Middle frontal gyrus (tissue), 1 donor: ENCODE measurements around the gene CNGA3.
"Not testable (repeated sequence)": the region's sequence is repeated elsewhere in the genome, so short reads cannot be mapped to it uniquely, and the experiment has no call there.

Source experiments
- DNase-seq: peaks from one replicate; pipeline ENCODE4 v3.0.0-alpha.2; 2015; ENCODE audit warnings: low spot score; ENCODE audit errors: extremely low spot score

The CNGA3 gene

GRCh38 chr2:98346311-98347236 is at the start of gene CNGA3:
CNGA3 (plus strand) TSS chr2:98346456; CDS start chr2:98369976, 23,520 bp downstream.
- DNase-seq = no peak

DNA sequence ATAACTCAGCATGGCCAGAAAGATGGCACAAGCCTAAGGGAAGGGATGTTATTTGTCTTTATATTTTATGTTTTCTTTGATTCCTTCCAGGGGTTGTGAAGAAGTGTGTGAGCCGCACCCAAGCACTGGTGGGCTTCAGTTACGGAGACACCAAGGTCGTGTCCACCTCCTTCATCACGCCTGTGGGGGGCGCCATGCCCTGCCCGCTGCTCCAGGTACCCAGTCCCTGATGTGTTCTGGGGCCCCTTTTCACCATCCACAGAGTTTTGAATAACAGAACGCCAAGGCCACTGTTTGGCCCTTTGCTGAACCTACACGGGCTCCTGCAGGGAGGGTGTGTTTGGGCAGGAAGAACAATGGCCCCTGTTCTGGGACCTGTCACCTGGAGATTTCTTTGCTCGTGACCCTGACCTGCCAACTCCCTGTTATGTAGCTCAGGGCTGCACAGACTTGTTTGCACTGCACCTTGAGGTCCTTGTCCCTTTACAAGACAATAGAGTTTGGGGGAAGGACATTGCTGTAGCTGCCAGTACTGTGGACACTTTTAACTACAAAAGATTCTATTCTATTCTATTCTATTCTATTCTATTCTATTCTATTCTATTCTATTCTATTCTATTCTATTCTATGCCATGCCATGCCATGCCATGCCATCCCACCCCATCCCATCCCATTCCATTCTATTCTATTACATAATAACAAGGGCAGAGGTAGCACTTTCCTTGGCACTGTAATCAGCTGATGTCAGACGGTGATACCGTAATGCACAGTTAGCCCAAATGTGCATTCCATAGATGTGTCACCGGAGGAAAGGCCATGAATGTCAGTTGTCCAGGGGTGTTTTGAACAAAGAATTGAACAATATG is 48.2 kb upstream of the CNGA3 start:
- no peak for DNase-seq

DNA sequence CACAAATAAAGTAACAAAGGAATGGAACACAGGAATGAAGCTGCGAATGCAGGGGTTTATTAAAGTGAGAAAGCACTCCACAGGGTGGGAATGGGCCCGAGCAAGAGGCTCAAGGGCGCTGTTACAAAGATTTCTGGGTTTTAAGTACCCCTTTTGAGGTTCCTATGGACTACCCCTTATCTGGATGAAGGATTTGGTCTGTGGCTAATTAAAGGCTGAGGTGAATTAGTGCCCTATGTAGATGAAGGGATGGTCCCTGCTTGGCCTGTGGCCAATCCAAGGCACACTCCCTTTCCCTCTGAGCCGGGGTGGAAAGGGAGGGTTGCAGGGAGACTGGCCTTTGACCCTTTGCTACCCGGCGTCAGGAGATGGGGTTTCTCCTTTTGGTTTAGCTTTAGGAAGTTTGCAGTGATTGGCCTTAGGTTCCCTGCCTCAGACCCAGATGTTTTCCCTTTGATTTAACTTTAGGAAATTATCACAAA is 47.5 kb upstream of the CNGA3 start:
- DNase-seq = no peak

GRCh38 chr2:98299211-98299905 is 46.9 kb upstream of the CNGA3 start:
- no peak for DNase-seq

- DNase-seq = no peak
Observed at GRCh38 chr2:98300141-98300874, 45.9 kb upstream of the CNGA3 start.

GRCh38 chr2:98301469-98301868 is 44.8 kb upstream of the CNGA3 start:
- DNase-seq = no peak

DNA sequence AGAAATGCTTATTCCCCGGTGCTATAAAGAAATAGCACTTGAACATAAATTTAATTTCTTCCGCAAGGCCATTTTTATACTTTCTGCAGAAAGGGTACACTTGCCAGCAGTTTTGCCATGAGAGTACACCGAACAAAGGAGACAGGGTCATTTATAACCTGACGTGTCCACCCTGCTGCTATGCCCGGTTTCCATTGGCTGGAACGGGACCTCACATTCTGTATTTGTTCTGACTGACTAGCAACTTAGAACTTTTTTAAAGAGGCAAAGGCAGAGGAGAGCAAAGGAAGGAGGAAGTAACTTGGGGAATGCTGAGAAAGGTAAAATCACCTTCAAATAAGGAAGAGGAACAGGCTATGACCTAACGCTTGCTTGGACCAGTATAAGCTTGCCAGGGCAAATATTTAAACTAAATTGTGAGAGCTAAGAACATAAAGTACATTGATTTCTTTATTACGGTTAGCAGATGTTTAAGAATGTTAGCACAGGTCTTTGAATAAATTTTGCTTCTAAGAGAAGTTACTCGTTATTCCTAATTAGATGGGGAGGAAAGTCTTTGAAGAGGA is 39.0 kb upstream of the CNGA3 start:
- not testable (repeated sequence) for DNase-seq

GRCh38 chr2:98308068-98308467 is 38.2 kb upstream of the CNGA3 start:
- DNase-seq = no peak

DNA sequence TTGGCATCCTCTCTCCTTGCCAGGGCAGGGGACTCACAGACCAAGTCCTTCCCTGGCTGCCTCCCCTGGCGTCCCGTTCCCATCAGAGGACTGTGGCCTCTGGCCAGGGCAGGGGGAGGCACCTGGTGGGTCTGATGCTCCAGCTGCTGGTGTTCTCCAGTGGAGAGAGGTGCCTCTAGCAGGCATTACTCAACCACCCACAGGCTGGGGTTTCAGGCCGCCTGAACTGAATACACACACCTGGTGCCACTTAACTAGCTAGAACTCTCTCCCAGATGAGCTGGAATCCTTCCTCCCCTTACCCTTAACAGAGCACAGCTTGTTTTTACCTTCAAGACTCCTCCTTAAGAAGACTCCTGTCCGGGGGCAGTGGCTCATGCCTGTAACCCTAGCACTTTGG is 37.7 kb upstream of the CNGA3 start:
- DNase-seq = no peak

DNA sequence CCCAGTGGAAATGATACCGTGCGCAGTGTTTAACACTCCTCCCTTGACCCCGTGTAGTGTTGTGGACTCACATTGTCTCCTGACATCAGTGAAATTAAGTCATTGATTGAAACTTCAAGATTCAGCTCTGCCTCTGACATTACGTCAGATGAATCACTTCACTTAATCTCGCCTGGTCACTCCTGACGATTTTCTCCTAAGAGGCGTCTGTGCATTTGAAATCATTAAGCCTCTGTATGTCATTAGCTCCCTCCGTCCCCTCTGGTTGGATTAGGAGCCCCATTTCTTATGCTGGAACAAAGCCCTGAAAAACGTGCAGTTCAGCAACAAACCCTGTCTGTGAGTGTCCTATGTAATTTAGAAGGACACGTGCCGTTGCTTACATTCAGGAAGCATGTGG is 36.7 kb upstream of the CNGA3 start:
- no peak for DNase-seq

DNA sequence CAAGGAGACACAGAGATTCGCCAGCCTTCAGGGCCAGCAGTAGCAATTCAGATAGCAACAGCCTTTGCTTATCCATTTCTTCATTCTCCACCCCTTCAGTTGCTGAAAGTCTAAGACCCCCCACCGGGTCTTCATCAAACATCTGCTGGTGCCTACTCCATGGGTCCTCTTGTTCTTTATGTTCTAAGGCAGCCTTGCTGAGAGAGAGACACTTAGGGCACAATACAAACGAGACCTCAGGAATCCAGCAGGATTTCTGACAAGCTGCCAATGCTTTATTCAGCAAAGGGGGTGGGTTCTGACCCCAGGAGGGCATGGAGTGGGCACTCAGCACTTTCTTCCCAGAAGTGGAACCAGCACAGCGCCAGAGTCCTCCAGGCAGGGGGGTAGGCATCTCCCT is 36.2 kb upstream of the CNGA3 start:
- DNase-seq = no peak

DNA sequence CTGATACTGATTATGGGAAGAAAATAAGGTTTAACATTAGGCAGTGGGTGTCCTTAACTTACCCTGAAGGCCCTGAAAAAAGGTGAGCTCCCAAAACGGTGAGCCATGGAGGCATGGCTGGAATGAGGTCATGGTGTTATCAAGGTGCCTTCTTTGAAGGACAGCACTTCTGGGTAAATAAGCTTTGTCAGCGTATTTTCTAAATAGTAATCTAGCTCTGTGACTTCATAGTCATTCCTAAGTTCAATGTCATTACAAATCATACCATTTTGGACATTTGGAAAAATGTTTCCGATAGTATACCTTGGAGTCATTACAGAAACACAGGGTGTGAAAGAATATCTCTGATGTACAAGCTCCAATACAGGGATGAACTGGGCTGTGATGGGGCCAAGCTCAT is 35.2 kb upstream of the CNGA3 start:
- no peak for DNase-seq

GRCh38 chr2:98311771-98312545 is 34.3 kb upstream of the CNGA3 start:
- no peak for DNase-seq

- DNase-seq = no peak
Observed at GRCh38 chr2:98313492-98314250, 32.6 kb upstream of the CNGA3 start.

DNA sequence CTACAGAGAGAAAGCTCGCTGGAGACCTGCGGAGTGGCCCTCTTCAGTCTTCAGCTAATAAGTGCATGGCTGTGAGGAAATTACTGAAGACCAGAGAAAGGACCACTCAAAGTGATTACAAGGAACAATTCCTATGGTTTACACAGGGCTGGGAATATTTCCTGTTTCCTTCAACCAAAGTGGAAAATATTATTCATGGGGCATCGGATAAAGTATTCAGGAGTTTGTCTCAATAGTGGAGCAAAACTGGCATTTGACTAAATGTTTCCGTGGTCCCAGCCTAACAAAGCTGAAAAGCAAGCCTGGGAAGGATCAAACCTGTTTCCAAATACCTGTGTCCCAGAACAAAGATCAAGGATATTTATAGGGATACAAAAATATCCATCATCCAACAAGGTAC is 32.0 kb upstream of the CNGA3 start:
- no peak for DNase-seq

- no peak for DNase-seq
Observed at GRCh38 chr2:98315957-98316356, 30.3 kb upstream of the CNGA3 start.

GRCh38 chr2:98317214-98317613 is 29.0 kb upstream of the CNGA3 start:
- no peak for DNase-seq

- not testable (repeated sequence) for DNase-seq
Observed at GRCh38 chr2:98320171-98320570, 26.1 kb upstream of the CNGA3 start.

GRCh38 chr2:98324181-98324580 is 22.1 kb upstream of the CNGA3 start:
- no peak for DNase-seq
